DMS153 treated with DMSO at 0.1 percent for 48 hours (cell line): ENCODE results near the gene KRTAP5-4.
"Not testable (repeated sequence)": the region's sequence is repeated elsewhere in the genome, so short reads cannot be mapped to it uniquely, and the experiment has no call there.

Experiments
- DNase-seq: peaks from one replicate; lab custom pipeline; 2025; ENCODE audit not compliant: unreplicated experiment; lab: John Stamatoyannopoulos, UW

Gene KRTAP5-4

DNA sequence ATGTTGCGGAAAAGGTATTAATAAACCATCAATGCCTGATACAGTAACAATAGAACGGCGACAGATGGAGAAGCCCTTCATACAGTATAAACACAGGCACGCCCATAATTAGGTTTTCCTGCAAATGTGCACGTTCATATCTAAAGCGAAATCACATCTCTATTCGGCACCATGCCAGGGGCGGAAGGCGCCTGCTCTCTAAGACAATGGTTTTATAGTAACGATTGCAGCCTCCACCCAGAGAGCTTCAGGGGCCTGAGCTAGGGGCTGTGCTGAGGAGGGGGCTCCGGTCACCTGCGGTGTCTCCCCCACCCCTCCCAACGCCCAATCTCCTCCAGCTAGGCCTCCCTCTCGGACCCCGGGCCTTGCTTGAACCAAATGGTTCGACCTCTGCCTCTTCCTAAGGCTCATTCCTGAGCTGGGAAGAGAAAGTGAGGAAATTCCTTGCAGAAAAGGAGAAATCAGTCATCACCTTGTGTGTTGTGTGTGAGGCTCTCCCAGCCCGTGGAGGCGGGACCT is 17.2 kb upstream of the KRTAP5-4 start:
- DNase-seq: peak; percentile 95

- no peak for DNase-seq
Observed at GRCh38 chr11:1638344-1638743, 16.4 kb upstream of the KRTAP5-4 start.

DNA sequence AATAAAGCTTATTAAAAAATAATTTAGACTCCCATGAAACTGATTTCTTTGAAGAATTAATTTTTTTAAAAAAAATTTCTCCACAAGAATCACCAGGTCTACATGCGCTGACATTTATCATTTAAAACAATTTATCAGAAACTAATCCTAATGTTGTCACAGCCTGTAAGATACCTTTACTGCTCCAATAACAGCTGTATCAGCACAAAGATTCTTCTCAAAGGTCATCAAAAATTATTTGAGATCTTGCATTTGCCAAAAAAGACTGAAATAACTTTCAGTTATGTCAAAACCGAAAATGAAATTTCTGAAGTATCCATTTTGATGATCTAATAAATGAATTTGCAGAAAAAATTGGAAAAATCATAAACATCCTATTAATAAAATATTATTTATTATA is 15.7 kb upstream of the KRTAP5-4 start:
- no peak for DNase-seq

DNA sequence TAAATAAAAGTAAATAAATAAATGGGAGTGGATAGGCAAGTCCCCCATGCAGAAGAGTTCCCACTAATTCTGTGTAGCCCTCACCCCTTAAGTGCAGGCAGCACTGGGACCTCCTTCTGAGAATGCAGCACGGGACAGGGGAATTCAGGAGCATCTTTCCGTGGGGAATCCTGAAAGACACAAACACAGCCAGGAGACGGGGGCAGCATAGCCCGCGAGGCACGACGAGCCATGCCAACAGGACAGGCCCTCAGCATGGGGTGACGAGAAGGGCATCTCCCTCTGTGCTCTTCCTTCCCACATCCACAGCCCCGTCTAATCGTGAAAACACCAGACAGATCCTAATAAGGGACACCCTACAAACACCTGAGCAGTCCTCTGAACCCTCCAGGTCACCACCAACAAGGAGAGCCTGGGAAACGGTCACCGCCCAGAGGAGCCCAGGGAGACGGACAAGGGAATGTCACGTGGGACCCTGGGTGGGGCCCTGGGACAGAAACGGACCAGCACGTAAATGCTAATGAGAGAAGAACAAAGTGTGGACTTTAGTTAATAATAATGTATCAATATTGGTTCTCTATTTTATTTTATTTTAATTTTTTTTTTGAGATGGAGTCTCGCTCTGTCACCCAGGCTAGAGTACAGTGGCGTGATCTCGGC is 14.5 kb upstream of the KRTAP5-4 start:
- no peak for DNase-seq

DNA sequence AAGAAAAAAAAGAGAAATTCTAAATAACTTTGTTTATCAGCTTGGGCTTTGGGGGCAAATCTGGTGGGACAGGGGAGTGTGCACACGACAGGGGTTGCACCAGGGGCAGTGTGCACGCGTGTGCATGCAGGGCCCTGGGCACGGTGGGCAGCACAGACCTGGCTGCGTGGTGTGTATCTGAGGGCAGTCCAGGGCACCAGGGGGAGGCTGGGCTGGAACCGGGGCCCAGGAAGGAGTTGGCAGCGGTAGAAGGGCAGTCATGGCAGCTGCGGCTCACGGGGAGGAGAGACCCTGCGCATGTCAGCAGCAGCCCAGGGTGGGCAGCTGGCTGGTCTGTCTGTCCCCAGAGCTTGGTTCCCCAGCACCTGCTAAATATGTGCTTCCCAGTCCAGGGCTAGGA is 11.9 kb upstream of the KRTAP5-4 start:
- DNase-seq: no peak

DNA sequence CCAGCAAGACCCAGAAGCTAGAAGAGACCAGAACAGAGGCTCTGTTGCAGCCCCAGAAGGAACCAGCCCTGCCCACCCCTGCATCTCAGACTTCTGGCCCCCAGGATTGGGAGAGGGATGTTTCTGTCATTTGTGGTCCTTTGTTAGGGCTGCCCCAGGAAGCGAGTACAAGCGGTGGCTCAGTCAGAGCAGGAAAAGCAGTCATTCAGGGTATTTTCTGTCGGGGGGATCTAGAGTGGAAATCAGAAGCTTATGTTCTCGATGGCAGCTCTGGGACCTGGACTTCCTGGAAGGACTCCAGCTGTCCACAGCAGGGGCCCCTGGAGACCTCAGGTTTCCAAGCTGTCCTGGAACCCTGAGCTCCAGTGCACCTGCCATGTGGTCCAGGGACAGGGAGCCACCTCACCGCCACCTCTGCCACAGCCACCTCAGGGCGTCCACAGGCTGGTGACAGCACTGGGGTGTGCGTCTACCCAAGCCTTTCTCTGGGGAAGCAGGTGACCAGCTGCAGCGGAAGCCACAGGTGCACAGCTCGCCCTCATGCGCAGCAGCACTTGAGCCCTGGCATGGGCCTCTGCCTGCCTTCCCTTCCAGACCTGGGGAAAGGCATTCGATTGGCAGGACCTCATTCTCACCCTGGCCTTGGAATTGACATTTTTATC is 10.2 kb upstream of the KRTAP5-4 start:
- DNase-seq: peak; percentile 18

DNA sequence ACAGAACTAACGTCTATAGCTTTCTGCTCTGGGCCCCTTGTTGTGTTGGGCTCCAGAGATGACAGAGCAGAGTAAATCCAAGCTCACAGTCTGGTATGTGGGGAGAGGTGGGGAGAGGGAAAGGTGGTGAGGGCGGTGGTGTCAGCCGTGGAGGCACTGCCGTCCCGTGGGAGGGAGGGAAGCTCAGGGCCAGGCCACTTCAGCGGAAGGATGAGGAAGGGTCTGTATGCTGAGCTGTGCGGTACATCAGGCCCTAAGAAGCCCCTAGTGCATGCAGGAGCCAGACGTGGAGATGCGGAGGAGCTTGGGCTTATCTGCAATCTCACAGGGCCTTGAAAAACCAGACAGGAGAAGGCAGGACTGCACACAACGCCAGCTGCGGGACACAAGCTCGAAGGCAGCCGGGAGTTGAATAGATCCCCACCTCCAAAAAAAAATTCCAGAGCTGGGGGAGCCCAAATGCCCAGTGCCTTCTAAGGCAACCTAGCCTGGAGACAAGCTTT is 9.2 kb upstream of the KRTAP5-4 start:
- DNase-seq: no peak

GRCh38 chr11:1630271-1630670 is 8.3 kb upstream of the KRTAP5-4 start:
- DNase-seq: no peak

- no peak for DNase-seq
Observed at GRCh38 chr11:1629326-1630185, 7.6 kb upstream of the KRTAP5-4 start, which contains the start of gene KRTAP5-5. KRTAP5-5 (plus strand) TSS chr11:1629775; CDS start chr11:1629841, 66 bp downstream.

DNA sequence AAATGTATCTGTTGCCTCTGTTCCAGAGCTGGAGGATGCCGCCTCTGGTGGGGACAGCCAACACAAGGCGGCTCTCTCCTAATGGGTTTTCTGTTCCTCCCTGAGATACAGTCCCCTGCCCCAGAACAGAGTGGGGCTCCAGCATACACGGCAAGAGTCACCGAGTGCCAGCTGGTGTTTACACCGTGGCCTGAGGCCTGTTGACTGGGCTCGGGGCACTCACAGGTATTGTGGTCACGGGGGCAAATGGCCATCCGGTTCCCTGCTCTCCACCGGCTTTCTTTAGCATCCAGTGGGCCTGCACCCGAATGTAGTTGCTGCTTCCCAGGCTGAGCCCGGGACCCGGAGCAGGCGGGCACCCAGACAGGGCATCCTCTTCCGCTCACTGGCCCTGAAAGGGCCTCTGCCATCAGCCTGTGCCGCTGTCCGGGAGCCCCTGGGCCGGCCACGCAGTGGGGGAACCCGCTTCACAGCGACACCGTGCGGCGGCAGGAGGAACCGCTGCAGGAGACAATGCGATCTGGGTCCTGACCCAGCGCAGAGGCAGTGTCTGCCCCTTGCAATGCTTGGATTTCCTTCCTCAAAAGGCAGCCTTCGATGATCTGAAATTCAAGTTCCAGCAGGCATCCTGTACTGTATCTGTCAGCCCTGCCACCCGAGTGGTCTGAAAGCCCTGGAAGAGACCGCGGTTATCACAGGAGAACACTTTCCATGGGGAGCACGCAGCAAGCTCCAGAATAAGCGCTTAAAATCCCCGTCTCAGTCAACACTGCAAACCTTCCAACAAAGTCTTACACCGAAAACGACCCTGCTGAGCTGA is 6.8 kb upstream of the KRTAP5-4 start:
- DNase-seq: peak; percentile 27

GRCh38 chr11:1625541-1625940 is 3.6 kb upstream of the KRTAP5-4 start:
- no peak for DNase-seq

- no peak for DNase-seq
Observed at GRCh38 chr11:1624621-1625020, 2.7 kb upstream of the KRTAP5-4 start.

DNA sequence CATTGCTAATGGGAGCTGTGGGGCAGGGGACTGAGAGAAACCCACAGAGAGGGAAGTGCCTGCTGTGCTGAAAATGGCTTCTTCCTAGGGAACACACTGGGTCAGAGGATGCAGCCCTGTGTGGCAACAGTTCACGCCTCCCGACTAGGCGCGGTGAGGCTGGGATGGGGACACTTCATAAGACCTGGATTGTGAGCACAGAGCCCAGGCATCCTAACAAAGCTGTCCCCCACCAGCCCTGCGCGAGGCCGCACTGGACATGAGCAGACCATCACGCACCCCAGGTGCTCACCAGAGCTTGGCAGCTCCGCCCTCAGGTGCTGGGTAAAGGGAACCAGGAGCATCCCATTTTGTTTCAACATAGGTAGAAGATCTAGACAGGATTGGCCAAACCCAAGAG is 1.8 kb upstream of the KRTAP5-4 start:
- no peak for DNase-seq

- DNase-seq: no peak
Observed at GRCh38 chr11:1619449-1619848, 2.5 kb downstream of the KRTAP5-4 start.

- DNase-seq: no peak
Observed at GRCh38 chr11:1618231-1618630, 3.7 kb downstream of the KRTAP5-4 start.

DNA sequence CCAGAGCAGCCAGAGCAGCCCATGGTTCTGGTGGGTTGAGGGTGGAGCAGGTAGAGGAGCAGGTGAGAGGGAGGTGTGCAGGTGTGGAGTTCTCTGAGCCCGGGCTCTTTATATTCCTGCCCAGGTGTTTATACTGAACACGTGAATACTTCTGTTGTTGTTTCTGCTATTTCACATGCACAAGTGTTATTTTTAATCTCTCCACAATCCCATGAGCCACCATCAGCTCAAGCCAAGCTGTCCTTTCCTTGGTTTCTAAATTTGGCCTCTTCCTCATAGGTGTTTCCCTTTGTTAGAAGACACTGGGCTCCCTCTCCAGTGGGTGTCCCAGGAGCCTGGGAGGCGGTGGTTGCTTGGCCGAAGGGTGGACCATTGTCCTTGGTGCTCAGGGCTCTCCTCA is 13.6 kb downstream of the KRTAP5-4 start, which contains the start of gene KRTAP5-3:
KRTAP5-3 (minus strand) TSS at position 101 of the 400 bp plus-strand sequence; CDS start at position 23, 78 bp downstream.
- no peak for DNase-seq

DNA sequence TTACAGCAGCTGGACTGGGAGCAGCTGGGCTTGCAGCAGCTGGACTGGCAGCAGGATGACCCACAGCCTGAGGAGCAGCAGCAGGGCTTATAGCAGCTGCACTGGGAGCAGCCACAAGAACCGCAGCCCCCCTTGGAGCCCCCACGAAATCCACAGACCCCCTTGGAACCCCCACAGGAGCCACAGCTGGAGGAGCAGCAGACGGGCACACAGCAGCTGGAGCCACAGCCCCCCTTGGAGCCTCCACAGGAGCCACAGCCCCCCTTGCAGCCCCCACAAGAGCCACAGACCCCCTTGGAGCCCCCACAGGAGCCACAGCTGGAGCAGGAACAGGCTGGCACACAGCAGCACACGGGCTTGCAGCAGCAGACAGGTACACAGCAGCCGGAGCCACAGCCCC is 14.0 kb downstream of the KRTAP5-4 start:
- not testable (repeated sequence) for DNase-seq

- DNase-seq: not testable (repeated sequence)
Observed at GRCh38 chr11:1607156-1607845, 14.6 kb downstream of the KRTAP5-4 start.

GRCh38 chr11:1605923-1606322 is 16.0 kb downstream of the KRTAP5-4 start:
- DNase-seq: not testable (repeated sequence)

DNA sequence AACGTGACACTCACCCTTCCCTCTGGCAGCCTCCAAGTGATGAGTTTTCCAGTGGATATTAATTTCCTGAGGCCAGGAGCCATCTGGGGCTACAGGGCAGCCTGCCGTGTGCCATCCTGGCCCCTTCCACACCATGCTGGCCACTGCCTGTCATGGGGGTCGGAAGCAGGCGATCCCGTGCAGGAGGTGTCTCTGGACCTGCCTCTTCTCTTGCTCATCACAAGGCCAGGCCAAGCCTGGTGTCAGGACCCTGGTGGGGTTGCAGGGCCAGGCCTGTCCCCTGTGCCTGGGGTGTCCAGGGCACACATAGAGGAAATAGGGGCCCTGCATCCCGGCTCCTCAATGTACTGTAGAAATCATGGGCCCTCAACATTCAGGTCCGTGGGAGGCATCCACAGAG is 17.2 kb downstream of the KRTAP5-4 start:
- no peak for DNase-seq
